ENCODE measurements around the gene SFXN3. TPM values are rescaled to one million over a fixed set of nuclear protein-coding genes. Genes with fewer than 3 reads are reported as not detected.

SFXN3 gene
- total RNA-seq, 1 donor from 2014 or later: 17.1 TPM

DNA sequence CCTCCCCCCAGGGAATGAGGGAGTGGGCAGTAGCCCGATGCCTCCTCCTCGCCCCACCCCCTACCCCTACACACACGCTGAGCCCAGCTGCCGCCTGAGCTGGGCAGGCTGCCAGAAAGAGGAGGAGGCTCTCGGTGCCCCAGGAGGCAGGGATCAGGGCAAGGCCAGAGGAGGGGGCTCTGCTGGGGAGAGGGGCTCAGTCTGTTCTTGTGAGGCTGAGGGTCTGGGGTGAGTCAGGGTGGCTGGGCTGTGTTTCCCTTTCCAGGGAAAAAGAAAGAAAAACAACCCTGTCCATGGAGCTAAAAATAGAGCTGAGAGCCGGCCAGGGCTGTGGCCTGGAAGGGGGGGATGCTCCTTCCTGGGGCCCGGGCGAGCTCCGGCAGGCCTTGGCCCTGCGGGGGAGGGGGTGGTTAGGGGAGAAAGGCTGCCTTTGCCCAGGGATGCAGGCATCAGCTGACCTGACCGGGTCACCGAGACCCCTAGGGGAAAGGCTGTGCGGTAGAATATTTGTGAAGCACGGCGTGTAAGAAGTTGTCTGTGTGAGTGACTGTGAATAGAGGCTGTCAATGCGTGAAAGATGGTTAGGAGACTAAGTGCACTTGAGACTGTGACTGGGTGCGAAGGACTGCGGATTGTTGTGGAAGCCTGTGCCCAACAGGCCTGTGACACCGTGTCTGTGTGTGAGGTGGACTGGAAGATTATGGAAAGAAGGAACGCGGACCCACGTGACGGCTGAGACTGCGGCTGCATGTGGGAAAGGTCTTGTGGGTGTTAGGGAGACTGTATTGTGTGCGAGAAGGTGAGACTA lies 32.6 kb upstream of the SFXN3 start:
- DNase-seq (ENCODE audit: low spot score in 2 of 2, unreplicated experiment in 2 of 2): peak; percentile 79 to 83
- Mint-ChIP-seq H3K4me1 (peaks cover 50% of the 10 kb centered on the region), H3K27me3 (ENCODE audit: low read depth) (no peaks in the 10 kb centered on the region)

DNA sequence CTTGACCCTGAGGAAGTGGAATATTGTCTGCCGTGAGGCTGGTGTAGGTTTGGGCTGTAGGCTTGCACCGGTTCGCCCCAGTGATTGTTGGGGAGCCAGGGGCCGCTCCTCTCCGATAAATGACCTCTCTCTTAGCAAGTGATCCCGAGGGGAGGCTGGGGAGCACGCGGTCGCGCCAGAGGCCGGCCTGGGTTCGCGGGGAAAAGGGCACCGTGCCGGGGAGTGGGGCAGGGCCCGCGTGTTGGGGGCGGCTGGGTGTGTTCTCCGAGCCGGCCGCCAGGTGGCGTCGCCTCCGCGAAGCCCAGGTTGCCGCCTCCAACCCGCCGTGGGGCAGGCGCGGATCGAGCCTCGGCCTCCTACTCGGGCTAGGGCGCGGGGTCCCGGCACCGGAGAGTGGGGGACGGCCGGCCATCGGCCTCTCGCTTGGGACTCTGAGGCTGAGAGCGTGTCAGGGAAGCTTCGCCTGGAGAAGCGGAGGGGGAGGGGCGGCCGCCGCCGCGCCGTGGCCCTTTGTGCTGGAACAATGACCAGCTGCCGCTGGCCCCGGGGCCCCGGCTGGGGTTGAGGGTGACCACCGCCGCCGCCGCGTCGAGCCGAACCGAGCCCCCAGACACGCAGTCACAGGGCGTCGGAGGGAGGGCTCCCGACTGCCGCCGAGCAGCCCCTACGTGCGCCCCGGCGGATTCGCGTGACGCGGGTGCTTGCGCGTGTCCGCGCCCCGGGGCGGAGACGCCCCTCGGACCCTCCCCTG lies 31.9 kb upstream of the SFXN3 start:
- TF ChIP-seq, protein P1, sequence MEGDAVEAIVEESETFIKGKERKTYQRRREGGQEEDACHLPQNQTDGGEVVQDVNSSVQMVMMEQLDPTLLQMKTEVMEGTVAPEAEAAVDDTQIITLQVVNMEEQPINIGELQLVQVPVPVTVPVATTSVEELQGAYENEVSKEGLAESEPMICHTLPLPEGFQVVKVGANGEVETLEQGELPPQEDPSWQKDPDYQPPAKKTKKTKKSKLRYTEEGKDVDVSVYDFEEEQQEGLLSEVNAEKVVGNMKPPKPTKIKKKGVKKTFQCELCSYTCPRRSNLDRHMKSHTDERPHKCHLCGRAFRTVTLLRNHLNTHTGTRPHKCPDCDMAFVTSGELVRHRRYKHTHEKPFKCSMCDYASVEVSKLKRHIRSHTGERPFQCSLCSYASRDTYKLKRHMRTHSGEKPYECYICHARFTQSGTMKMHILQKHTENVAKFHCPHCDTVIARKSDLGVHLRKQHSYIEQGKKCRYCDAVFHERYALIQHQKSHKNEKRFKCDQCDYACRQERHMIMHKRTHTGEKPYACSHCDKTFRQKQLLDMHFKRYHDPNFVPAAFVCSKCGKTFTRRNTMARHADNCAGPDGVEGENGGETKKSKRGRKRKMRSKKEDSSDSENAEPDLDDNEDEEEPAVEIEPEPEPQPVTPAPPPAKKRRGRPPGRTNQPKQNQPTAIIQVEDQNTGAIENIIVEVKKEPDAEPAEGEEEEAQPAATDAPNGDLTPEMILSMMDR (IDR thresholded peaks at IDR 0.05; ENCODE audit: unreplicated experiment): peak; percentile 100
- H3K9me3 Mint-ChIP-seq: no peaks in the 10 kb centered on the region
- peaks cover 50% of the 10 kb centered on the region for H3K4me1 Mint-ChIP-seq
- peaks cover 2% of the 10 kb centered on the region for H3K36me3 Mint-ChIP-seq
- H3K4me3 Mint-ChIP-seq: peak overlapping the region; percentile 84
- H3K27ac Mint-ChIP-seq: peak overlapping the region; percentile 98
- H3K27me3 Mint-ChIP-seq (ENCODE audit: low read depth): no peaks in the 10 kb centered on the region
- peak; percentile 73 to 88 for DNase-seq (ENCODE audit: low spot score in 2 of 2, unreplicated experiment in 2 of 2)

More for the DNA sequence above, 32.6 kb upstream of the SFXN3 start:
- TF ChIP-seq, protein P1 (IDR thresholded peaks at IDR 0.05; ENCODE audit: unreplicated experiment): no peak
- no peaks in the 10 kb centered on the region for H3K9me3 Mint-ChIP-seq
- H3K36me3 Mint-ChIP-seq: peaks cover 4% of the 10 kb centered on the region
- peak overlapping the region; percentile 84 for H3K4me3 Mint-ChIP-seq
- peak overlapping the region; percentile 98 for H3K27ac Mint-ChIP-seq

DNA sequence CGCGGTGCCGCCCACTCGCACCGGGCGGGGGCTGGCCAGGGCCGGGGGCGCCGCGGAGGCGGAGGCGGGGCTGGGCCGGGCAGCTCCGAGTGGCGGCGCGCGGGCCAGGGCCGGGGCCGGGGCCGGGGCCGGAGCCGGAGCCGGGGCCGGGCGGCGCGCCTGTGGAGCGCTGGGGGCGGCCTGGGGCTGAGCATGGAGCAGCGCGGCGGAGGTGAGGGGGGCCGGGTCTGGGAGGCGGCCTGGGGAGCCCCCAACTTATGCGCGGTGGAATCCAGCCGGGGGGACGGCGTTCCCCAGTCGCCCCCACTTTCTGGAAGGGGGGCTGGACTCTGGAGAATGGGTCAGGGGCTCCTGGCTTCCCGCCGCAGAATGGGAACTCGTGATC lies 31.3 kb upstream of the SFXN3 start, which contains the start of gene LZTS2:
LZTS2 (plus strand) TSS at position 67 of the 385 bp plus-strand sequence. CDS start 2,731 bp downstream, outside the sequence.
- TF ChIP-seq, protein P1 (IDR thresholded peaks at IDR 0.05; ENCODE audit: unreplicated experiment): no peak
- DNase-seq (ENCODE audit: low spot score in 2 of 2, unreplicated experiment in 2 of 2): no peak
- Mint-ChIP-seq H3K4me1 (peaks cover 45% of the 10 kb centered on the region), H3K36me3 (peaks cover 2% of the 10 kb centered on the region), H3K27me3 (ENCODE audit: low read depth) (no peaks in the 10 kb centered on the region), H3K27ac (peak within 1 kb of the TSS; percentile 98), H3K4me3 (peak within 1 kb of the TSS; percentile 84), H3K9me3 (no peaks in the 10 kb centered on the region)

DNA sequence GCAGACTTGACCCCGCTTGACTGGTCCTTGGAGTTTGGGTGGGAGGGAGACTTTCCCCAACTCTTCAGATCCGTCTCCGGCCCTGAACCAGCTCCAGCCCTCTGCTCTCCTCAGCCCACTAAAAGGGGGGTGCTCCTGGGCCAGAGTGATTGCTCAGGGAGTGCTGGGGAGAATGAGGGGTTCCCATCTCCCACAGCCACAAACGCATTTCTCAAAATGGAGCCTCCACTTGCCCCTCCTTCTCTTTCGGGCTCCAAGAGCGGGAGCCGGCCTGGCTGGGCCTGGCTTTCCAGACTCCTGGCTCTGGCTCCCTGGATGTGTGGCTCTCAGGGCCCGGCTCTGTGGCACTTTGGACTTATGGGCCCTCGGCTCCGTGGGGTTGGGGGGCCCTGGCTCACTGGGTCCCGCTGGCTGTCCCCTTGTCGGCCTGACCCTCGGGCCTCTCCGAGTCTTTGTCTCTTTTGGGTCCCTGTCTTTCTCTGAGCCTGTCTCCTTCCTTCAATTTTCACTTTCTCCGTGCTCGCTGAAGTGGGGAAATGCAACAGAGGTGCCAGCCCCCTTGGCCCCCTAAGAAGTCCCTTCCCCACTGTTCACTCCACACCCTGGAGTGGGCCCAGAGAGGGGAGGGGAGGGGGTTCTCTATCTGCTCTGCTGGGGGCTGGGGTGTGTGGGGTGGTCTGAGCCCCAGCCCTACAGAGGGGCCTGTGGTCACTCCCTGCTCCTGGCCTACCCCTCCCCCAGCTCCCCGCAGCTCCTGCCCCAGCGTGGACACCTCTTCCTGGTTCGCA lies 30.7 kb upstream of the SFXN3 start:
- Mint-ChIP-seq H3K4me1 (peaks cover 39% of the 10 kb centered on the region), H3K4me3 (peak overlapping the region; percentile 73), H3K27me3 (ENCODE audit: low read depth) (no peaks in the 10 kb centered on the region), H3K36me3 (peaks cover 5% of the 10 kb centered on the region), H3K27ac (peak overlapping the region; percentile 92), H3K9me3 (no peaks in the 10 kb centered on the region)
- TF ChIP-seq, protein P1 (IDR thresholded peaks at IDR 0.05; ENCODE audit: unreplicated experiment): no peak
- DNase-seq (ENCODE audit: low spot score in 2 of 2, unreplicated experiment in 2 of 2): peak in 1 of 2 experiments; percentile 65

DNA sequence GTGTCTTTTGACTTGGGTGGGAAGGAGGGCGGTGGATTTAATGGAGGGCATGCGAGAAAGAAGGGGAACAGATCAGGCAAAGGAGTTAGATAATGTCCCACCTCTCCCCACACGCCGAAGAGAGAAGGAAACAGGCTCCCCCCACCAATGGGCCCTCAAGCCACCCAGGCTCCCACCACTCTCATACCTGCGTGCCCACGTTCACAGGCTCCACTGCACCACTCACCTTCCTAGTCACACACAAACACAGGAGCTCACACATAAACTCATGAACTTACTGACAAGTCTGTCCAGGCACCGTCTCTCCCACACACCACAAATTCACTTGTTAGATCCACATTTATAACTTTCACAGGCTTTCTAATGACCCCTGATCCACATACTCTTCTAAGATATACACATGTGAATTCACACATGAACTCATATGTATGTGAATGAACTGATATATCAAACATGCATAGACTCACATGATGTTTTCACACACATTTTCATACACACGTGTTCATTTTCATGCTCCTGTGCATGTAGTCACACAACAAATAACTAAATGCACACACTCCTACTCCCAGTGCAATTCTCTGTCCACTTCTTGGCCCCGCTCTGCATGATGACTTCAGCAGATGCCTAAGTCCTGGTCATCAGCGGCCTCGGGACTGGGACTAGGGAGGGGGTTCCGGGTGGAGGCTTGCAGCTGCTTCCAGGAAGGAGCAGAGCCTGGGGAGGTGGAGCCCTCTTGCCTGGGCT lies 29.9 kb upstream of the SFXN3 start:
- TF ChIP-seq, protein P1 (IDR thresholded peaks at IDR 0.05; ENCODE audit: unreplicated experiment): no peak
- Mint-ChIP-seq H3K36me3 (peaks cover 6% of the 10 kb centered on the region), H3K9me3 (no peaks in the 10 kb centered on the region), H3K27ac (peak overlapping the region; percentile 92), H3K4me3 (peak overlapping the region; percentile 73), H3K4me1 (peaks cover 32% of the 10 kb centered on the region), H3K27me3 (ENCODE audit: low read depth) (no peaks in the 10 kb centered on the region)
- no peak for DNase-seq (ENCODE audit: low spot score in 2 of 2, unreplicated experiment in 2 of 2)
